NOMO-1 treated with dmso at 0.1 percent for 144 hours (cell line): ENCODE measurements around the gene TRMT13.
"Not testable (repeated sequence)": the region's sequence is repeated elsewhere in the genome, so short reads cannot be mapped to it uniquely, and the experiment has no call there.

Source experiments
- DNase-seq: peaks from one replicate; lab custom pipeline; 2025; ENCODE audit not compliant: unreplicated experiment; lab: John Stamatoyannopoulos, UW

TRMT13 gene

DNA sequence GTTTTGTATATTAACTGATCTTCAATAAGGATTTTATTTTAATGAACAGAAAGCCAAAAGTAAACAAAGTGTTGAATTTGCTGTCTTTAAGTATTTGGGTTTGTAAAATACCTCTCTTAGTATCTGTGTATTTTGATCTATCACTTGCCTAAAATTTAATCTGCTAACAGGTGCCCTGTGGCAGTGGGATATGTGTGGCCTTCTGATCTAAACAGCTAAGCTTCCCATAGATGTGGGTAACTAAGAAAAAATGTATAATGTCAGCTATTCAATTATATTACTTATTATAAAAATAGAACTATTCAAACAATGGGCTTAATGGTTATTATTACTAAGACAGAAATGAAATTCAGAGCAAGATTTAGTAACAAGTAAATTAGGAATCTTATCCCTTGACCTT, 29.9 kb downstream of the TRMT13 start:
- DNase-seq: no peak

GRCh38 chr1:100164216-100164615, 31.3 kb downstream of the TRMT13 start:
- no peak for DNase-seq

DNA sequence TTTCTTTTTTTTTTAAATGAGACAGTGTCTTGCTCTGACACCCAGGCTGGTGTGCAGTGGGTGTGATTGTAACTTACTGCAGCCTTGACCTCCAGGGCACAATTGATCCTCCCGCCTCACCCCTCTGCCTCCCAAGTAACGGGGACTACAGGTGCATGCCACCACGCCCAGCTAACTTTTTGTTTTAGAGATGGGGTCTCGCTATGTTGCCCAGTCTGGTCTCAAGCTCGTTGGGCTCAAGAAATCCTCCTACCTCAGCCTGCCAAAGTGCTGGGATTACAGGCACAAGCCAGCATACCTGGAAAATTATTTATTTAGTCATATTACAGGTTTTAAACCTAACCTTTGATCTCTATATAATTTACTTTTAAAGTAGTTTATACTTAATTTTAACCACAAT, 31.7 kb downstream of the TRMT13 start:
- no peak for DNase-seq

DNA sequence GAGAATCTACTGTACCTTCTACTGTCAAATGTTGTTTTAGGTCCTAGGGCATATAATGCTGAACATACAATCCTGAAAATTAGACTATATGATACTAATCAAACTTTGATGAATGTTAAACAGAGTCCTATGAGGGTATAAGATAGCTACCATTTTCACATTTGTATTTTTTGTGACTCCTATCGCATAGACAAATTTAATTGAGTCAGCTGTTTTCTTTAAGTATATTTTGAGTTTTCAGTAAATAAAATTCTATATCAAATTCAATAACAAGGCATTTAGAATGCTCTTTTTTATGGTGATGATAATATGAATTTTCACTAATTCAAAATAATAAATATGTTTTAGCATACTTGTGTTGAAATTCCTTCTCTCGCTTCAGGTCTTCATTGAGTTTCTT, 35.1 kb downstream of the TRMT13 start:
- no peak for DNase-seq

- DNase-seq: no peak
These were observed 44.5 kb downstream of the TRMT13 start for GRCh38 chr1:100177295-100178041.

DNA sequence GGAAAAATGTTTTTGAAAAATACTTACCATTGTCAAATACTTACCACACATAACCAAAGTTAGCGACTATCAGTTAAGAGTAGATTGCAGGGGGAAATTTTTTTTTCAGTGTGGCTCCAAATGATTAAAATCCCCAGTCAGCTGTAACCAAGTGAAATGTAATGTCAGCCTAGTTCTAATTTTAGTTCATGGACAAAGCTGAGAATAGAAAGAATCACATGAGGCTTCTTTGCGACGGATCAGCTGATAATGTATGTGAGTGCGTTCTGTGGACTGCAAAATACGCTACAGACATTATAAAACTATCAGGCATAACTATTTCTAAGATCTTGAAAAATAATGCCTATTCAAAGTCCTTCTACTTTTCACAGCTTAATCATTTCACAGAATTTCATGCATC, 45.1 kb downstream of the TRMT13 start, which contains the start of gene LRRC39:
Gene LRRC39 (minus strand): TSS at position 166 of the 400 bp plus-strand sequence. CDS start 9,740 bp downstream, outside the sequence.
- no peak for DNase-seq

- DNase-seq: no peak
These were observed 50.4 kb downstream of the TRMT13 start for GRCh38 chr1:100183370-100183769.

DNA sequence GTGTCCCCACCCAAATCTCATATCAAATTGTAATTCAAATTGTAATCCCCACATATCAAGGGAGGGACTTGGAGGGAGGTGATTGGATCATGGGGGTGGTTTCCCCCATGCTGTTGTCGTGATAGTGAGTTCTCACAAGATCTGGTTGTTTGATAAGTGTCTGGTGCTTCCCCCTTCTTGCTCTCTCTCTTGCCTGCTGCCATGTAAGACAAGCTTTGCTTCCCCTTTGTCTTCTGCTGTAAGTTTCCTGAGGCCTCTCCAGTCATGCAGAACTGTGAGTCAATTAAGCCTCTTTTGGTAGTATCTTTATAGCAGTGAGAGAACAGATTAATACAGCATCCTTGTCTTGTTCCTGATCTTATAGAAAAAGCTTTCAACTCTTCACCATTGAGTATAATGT, 51.6 kb downstream of the TRMT13 start:
- no peak for DNase-seq

GRCh38 chr1:100187912-100188311, 54.9 kb downstream of the TRMT13 start:
- no peak for DNase-seq

- no peak for DNase-seq
These were observed 55.7 kb downstream of the TRMT13 start for GRCh38 chr1:100188617-100189016.

GRCh38 chr1:100198596-100198995, 65.6 kb downstream of the TRMT13 start:
- DNase-seq: no peak

DNA sequence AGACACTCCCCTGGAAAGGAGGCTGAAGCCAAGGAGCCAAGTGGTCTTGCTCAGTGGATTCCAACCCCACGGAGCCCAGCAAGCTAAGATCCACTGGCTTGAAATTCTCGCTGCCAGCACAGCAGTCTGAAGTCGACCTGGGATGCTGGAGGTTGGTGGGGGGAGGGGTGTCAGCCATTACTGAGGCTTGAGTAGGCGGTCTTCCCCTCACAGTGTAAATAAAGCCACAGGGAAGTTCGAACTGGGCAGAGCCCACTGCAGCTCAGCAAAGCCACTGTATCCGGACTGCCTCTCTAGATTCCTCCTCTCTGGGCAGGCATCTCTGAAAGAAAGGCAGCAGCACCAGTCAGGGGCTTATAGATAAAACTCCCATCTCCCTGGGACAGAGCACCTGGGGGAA, 67.1 kb downstream of the TRMT13 start:
- DNase-seq: not testable (repeated sequence)
